ENCODE measurements around the gene MED16. TPM values are rescaled to one million over a fixed set of nuclear protein-coding genes. Genes with fewer than 3 reads are reported as not detected.
"Not testable (repeated sequence)": the region's sequence is repeated elsewhere in the genome, so short reads cannot be mapped to it uniquely, and the experiment has no call there.

MED16 gene
- total RNA-seq, 2 donors from 2014 or later: 25.4 to 27.4 TPM

- intact Hi-C loops (cut with DNase I): no loop called here
- no peak for ATAC-seq
- no peak for DNase-seq
Observed at GRCh38 chr19:897442-898039, 4.6 kb upstream of the MED16 start.

- ATAC-seq (no peak), DNase-seq (no peak)
- intact Hi-C loops (cut with DNase I): no loop called here
Observed at GRCh38 chr19:896999-897398, 4.0 kb upstream of the MED16 start.

- intact Hi-C loops (cut with DNase I): no loop called here
- ATAC-seq (no peak), DNase-seq (no peak)
Observed at GRCh38 chr19:896434-896833, 3.4 kb upstream of the MED16 start.

- no peak for ATAC-seq
- no peak for DNase-seq
- intact Hi-C loops (cut with DNase I): no loop called here
Observed at GRCh38 chr19:892243-892893, 619 bp downstream of the MED16 start.

GRCh38 chr19:891421-892200 lies 1.4 kb downstream of the MED16 start:
- intact Hi-C loops (cut with DNase I); ATAC-seq; DNase-seq: not testable (repeated sequence)

- no peak for ATAC-seq
- DNase-seq: no peak
- intact Hi-C loops (cut with DNase I): no loop called here
Observed at GRCh38 chr19:890831-891230, 2.2 kb downstream of the MED16 start.

- ATAC-seq: no peak
- intact Hi-C loops (cut with DNase I): no loop called here
Observed at GRCh38 chr19:889662-890295, 3.2 kb downstream of the MED16 start.

GRCh38 chr19:888581-889385 lies 4.2 kb downstream of the MED16 start:
- intact Hi-C loops (cut with DNase I): no loop called here
- DNase-seq (no peak), ATAC-seq (no peak)

More at GRCh38 chr19:889662-890295, 3.2 kb downstream of the MED16 start:
- no peak for DNase-seq

- ATAC-seq: no peak
Observed at GRCh38 chr19:887599-887998, 5.4 kb downstream of the MED16 start.

GRCh38 chr19:887072-887471 lies 5.9 kb downstream of the MED16 start:
- no peak for DNase-seq
- intact Hi-C loops (cut with DNase I): no loop called here
- ATAC-seq: no peak

More at GRCh38 chr19:887599-887998, 5.4 kb downstream of the MED16 start:
- intact Hi-C loops (cut with DNase I): no loop called here
- no peak for DNase-seq

GRCh38 chr19:885536-886224 lies 7.3 kb downstream of the MED16 start:
- ATAC-seq (no peak), DNase-seq (no peak)
- intact Hi-C loops (cut with DNase I): no loop called here

- DNase-seq (no peak), ATAC-seq (no peak)
- intact Hi-C loops (cut with DNase I): no loop called here
Observed at GRCh38 chr19:884420-885211, 8.4 kb downstream of the MED16 start.

- no peak for DNase-seq
- ATAC-seq: no peak
- intact Hi-C loops (cut with DNase I): no loop called here
Observed at GRCh38 chr19:883661-884211, 9.3 kb downstream of the MED16 start.

GRCh38 chr19:882871-883497 lies 10.0 kb downstream of the MED16 start:
- no peak for DNase-seq
- intact Hi-C loops (cut with DNase I): no loop called here
- no peak for ATAC-seq

- intact Hi-C loops (cut with DNase I): no loop called here
- no peak for ATAC-seq
Observed at GRCh38 chr19:881385-882071, 11.5 kb downstream of the MED16 start.

GRCh38 chr19:879711-880438 lies 13.1 kb downstream of the MED16 start:
- DNase-seq (no peak), ATAC-seq (no peak)
- intact Hi-C loops (cut with DNase I): no loop called here

More at GRCh38 chr19:881385-882071, 11.5 kb downstream of the MED16 start:
- no peak for DNase-seq
